Measurements from ENCODE around the gene VANGL2.

The VANGL2 gene

DNA sequence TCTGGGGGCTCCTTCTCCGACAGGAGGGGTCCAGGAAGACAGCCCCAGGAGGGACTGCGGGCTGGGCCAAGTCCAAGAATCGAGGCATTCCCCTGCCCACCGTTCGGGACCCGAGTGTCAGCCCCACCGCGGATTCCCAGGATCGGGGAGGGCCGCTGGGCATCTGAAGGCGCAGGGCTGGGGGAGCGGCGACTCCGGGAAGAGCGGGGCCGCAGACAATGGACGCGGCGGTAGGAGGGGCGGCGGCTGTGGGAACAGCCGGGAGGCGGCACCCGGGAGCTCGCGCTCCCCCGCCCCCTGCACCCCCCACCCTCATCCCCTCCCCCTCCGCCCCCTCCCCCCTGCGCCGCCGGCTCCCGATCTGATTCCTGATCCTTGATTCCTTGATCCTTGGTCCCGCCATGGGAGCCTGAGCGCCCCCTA is at the start of gene VANGL2:
VANGL2 (plus strand) TSS at position 342 of the 423 bp plus-strand sequence. CDS start 15,274 bp downstream, outside the sequence.
- peak; percentile 34 for DNase-seq

DNA sequence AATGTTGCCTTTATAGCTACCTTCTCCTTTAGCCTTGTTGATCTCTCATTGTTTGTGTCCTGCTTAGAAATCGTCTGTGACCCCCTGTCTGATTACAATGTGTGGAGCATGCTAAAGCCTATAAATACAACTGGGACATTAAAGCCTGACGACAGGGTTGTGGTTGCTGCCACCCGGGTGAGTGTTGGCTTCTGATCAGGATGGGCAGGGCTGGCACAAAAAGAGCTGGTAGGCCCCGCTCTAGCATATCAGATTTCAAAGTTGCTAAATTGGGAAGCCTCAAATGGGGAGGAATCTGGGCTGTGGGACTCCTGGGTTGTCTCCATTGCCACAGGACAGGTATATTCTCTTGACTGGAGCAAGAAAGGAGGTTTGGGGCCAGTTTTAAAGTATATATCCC is 48.7 kb upstream of the VANGL2 start:
- no peak for DNase-seq

DNA sequence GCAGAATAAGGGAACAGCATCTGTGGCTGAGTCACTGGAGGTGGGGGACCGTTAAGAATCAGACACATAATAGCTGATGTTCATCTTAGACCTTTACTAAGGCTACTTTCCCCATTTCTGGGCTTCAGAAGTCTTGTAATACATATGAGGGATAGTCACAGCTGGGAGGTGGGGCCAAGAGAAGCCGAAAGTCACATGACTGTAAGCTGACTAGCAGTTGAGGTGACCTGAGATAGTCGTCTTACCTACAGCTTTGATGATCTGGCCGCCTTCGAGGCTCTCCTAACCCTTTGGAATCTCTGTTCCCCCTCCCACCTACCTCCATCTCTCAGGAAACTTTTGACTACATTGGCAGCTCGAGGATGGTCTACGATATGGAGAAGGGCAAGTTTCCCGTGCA is 47.8 kb upstream of the VANGL2 start:
- no peak for DNase-seq

DNA sequence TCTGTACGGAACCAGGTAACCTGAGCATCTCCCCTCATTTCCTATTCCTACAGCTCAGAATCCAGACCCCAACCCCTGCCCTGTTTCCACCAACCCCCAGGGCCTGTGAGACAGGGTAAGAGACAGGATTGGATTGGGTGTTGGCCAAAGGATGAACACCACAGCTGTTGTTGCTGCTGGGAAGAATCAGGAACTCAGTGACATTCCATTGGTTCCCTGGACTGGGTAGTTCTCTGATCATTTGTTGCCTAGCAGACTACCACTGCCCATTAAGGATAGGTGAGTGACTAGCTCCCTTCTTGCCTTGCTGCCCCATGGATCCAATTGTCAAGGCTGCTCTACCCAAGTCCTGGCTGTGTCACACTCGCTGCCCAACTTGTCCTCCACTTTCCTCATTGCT is 47.1 kb upstream of the VANGL2 start:
- no peak for DNase-seq

DNA sequence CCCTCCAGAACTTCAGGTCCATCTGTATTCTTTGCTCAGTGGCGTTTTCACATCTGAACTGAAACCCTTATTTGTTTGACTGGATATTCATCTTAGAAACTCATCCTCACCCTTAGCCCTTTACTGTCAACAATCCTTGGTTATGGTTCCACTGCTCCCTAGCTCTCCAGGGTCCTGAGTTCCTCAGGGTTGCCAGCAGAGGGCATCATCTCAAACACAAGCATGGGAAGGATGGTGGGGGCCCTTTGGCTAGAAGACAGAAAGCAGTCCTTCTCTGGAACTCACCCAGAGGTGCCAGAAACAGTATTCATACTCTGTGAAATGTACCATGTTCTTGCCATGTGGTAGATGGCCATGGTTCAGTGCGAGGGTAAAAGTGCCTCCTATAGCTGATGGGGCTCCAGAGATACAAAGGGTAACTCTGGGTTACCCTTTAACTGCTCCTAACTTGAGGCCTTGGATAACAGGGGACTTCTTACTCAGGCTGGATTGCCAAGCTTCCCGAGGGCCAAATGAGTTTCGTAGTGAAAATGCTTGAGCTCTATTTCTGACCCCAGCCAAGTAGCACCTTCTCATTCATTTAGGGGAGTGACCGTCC is 45.9 kb upstream of the VANGL2 start:
- DNase-seq: no peak

DNA sequence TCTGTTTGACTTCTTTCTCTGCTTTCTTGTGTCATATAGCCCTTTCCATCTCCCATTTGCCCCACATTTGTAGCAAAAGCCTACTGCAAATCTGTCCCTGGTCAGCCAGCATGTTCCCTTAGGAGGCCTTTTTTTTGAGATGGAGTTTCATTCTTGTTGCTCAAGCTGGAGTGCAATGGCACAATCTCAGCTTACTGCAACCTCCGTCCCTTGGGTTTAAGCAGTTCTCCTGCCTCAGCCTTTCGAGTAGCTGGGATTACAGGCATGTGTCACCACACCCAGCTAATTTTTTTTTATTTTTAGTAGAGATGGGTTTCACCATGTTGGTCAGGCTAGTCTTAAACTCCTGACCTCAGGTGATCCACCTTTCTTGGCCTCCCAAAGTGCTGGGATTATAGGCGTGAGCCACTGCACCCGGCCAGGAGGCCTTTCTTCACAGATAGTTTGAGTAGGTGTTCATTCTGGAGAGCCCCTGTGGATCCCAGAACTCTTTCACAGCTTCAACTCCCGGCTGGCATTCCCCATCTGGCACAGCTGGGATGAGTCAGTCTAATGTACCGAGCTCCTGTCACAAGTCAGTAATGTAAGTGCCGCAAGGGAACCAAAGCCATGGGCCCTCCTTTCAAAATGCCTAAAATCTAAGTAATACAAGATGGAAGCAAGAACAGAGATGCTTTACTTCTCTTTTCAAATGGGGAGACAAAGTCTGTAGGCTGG is 42.9 kb upstream of the VANGL2 start:
- DNase-seq: no peak

DNA sequence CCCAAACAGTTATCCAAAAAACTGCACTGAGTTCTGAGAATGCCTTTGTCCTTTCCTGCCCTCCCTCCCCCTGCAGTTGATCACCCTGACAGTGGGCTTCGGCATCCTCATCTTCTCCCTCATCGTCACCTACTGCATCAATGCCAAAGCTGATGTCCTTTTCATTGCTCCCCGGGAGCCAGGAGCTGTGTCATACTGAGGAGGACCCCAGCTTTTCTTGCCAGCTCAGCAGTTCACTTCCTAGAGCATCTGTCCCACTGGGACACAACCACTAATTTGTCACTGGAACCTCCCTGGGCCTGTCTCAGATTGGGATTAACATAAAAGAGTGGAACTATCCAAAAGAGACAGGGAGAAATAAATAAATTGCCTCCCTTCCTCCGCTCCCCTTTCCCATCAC is 42.3 kb upstream of the VANGL2 start:
- no peak for DNase-seq

DNA sequence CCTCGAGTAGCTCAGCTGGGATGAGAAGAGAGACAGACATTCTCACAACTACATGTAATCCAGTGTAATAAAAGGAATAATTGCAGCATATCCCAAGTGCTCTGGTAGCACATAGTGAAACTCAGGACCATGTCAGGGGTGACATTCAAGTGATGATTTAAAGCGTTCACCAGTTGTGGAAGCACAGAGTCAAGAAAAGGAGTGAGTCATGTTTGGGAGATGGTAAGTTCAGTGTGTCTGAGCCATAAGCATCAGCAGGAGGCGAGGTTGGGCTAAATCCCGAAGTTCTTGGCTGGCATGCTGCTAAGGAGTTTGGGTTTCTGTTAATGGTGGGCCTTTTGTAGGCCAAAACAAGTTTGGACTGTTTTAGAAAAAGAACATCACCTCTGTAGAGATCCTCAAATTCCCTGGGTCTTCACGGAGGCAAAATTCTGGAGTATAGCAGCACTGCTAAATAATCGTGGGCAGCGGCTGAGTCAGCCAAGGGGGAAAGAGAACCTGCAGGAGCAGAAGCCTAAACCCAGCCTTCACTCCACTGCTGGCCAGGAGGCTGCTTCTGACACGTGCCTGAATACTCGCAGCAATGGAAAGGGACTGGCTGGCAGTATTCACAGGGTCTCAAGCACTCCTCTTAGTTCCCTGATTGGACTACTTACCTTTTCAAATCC is 40.7 kb upstream of the VANGL2 start:
- DNase-seq: no peak

DNA sequence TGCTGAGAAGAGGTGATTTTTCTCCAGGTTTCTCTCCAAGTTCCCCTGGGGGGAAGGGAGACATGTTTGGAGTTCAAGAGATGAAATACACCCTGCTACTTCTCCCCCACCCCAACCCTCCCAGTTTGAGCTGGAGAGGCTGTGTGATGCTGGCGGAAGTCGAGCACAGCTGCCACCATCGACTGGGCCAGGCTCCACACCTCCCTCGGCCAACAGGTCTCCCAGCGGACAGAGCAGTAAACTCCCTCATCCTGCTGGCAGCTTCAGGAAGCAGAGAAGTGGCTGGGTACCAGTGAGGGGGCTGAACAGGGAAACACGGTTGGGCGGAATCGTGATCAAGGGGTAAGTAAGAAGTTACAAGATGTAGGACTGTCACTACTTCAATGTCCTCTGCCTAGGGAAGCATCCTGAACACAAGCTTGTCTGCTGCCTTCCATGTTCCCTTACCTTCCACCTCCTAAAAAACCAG is 40.1 kb upstream of the VANGL2 start:
- DNase-seq: no peak

DNA sequence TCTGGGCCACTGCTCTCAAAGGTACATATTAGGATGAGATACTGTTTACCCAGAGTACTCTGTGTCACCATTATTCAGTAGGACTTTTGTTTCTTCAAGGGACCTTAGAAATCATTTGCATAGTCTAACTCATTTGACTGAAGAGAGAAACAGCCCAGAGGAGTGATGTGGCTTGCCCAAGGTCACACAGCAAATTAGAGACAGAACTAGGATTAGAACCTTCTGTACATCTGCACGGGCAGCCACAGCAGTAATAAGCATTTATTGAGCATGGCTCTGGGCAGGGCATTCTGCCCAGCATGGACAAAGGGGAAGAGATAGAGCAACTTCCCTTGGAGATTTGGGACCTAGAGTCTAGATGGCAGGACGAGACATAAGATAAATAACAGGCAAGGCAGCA is 39.2 kb upstream of the VANGL2 start:
- no peak for DNase-seq

DNA sequence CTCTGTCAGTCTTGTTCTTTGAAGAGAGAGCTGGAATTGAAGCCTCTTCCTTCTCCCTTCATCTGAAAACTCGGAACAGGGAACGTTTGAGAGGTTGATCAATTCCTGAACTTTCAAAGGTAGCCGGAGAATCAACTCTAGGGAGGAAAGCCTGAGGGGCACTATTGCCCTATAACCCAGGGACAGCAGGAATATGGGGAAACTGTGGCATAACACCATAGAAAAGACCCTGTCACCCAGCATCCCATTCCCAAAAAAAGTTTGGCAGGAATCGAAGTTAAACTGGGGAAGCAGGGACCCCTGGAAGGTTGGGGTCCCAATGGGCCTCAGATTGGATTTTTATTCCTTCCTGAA is 38.6 kb upstream of the VANGL2 start:
- DNase-seq: no peak

DNA sequence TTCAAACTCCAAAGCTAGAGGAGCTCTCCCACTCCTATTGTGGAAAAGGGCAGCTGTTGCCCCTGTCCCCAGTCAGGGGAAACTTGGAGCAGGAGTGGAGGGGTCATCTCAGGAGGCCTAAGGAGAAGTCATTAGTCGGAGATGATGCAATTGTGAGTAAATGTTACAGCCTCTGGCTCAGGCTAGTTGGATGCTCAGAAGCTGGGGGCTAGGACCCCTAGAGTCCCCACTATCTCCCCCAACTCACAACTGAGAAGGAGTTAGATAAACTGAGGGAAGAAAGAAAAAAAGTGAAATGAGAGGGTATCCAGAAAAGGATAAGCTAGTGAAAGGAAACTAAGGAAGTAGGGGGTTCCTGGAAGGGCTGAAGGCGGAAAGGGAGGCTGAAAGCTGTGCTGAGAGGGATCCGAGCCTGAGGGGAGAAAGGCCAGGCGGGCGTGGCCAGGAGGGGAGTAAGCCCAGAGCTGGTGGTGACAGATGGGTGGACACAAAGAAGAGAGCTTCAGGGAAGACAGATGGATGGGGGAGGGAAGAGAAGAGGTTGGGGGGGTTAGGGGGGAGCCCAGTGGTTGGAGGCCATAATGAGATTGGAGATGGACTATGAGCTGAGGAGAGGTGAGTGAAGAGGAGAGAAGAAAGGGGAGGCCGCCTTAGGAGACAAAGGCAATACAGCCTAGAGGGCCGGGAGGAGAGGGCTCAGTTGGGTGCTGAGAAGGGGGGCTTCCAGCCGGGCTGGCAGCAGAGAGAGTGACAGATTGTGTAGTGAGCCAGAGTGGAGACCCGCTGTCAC is 38.0 kb upstream of the VANGL2 start:
- no peak for DNase-seq

DNA sequence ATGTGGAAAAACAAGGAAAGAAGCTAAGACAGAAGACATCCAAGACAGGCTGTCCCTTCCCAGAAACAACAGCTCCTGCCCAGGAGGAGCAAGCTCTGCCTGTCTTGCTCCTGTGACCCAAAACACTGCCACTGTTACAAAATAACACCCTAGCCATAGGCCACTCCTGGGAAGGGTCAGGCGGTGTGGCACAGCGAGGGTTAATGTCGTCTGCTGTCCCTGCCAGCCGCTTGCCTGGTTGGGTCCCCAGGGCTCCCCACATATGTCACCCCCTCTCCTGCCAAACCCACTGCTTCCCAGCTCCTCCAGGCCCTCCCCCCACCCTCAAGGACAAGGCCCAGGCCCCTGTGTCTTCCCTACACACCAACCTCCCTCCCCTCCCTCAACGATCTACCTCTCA is 37.4 kb upstream of the VANGL2 start:
- no peak for DNase-seq

DNA sequence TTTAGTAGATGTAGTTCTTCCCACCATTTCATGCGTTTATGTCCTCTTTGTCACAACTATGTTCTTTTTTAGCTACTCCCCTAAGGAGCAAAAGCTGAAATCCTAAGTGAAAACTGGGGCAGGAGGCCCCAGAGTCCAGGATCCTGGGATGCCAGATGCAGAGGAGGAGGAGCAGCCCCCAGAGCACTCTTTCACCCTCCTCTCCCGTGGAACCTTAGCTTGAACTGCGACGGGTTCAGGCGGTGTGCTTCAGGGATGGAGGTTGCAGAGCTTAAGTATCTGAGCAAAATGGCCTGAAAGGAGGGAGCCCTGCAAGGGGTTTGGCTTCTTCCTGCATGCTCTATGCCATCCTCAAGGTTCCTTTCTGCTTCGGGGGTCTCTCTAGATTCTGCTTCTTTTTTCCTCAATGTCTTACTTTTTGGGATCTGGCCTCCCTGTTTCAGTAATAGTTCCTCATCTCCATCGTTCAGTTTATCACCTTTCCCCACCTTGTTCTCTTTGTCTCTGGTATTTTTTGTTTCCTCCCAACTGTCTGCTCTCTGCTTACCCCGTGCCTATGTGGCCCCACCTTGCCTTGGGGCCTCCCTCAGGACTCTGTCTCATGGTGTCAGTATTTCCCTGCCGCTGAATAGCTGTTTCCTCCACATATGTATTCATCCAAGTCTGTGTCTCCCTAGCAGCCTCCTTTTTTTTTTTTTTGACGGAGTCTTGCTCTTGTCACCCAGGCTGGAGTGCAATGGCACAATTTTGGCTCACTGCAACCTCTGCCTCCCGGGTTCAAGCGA is 36.2 kb upstream of the VANGL2 start:
- DNase-seq: no peak

DNA sequence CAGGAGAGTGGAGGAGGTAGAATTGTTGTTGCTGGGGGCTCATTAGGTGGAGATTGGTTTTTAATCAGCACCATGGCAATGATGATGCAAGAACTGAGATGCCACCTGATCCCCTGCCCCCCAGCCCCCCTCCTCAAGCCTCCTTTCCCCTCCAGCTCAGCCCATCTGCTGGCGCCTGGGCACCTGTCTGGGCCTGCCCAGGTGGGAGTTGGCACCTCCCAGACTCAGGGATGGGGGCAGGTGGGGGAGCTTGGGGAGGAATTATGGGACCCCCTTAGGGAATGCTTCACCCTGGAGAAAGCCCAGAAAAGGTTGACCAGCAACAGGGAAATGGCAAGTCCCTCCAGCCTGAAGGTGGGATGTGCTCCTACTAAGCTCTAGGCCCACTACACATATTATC is 35.0 kb upstream of the VANGL2 start:
- DNase-seq: no peak

DNA sequence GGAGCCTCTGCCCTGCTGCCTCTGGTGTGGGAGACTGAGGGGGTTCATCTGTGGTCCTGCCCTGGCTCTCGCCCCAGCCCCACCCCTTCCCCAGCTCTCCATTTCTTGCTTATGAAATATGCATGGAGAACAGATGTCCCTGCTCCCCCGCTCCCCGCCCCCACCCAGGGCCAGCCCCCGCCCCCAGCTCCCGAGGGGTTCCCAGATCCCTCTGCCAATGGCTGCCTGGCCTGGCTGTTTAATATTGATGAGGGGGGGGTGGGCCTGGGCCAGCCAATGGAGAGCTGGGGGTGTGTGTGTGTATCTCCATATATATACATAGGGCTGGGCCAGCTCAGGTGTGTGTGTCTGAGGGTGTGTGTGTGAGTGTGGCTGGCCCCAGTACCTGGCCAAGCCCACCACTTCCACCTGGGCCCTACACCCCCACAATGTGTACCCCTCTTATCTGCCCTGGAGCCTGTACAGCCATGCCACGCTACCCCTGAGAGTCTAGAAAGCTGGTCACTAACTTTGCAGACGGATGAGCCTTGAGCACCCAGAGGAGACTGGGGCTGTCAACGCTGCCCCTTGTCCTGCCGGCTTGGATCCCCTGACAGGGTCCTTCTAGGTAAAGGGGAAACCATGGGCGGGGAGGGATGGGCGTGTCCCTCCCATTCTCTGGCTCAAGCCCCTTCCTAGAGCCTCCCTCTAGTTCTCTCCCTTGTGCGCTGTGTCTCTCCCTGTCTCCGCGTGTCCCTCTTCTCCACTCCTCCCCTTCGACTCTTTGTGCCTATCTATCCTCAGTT is 33.4 kb upstream of the VANGL2 start, which contains the start of gene NHLH1:
NHLH1 (plus strand) TSS at position 341 of the 785 bp plus-strand sequence. CDS start 3,661 bp downstream, outside the sequence.
- no peak for DNase-seq

DNA sequence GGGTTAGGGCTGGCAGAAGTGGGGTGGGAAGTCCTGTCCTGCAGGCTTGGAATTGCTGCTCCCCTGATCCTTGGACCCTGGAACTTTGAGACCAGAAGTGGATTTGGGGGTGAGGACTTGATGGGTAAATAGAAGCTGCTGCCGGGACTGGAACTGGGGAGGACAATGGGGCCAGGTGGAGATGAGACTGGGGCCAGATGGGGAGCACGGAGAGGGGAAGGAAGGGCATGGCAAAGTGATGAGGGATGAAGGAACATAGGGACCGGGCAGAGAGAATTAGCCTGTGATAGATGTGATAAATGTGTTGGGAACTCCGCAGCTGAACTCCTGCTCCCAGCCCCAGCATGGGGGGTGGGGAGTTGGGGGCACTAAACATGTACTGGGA is 32.9 kb upstream of the VANGL2 start:
- no peak for DNase-seq

DNA sequence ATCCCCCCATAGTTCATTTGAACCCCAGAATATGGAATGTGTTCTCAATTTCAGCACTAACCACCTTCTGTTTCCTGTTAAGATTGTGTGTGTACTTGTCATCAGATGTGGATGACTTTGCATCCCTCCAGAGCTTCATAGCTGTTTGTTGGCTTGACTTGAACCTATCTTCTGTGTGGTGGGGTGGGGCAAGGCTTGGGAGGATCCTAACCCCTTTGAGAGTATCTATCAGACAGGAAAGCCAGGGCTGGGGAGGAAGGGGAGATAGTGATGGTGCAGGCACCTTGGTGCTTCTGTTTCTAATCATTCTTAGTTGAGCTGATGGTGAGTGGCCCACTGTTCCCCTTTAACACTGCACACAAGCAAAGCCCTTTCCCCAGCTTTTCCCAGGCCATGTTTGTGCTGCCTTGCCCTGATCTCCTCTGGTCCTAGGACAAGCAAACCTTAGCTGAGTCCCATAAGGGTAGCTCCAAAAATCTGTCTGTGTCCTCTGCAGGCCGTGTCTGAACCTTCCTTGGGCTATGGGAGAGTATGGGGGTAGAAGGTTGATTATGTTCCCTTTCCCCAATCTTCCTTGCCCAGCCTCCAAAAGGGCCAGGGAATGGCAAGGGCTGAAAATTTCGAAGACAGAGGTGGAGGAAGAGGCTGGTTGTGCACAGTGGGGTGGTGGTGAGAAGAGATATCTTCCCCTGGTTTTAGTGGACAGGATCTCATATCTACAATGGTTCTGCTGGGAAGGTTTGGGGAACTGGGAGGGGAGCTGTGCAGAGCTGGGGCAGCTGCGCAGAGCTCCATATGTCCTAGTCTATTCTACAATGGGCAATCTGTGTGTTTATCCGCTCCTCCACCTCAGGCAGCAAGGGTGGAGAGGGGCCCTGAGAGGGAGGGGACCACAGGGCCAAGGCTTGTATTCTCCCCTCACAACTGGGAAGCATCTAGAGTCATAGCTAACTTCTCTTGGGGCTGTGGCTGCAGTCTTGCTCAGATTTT is 32.1 kb upstream of the VANGL2 start:
- no peak for DNase-seq

DNA sequence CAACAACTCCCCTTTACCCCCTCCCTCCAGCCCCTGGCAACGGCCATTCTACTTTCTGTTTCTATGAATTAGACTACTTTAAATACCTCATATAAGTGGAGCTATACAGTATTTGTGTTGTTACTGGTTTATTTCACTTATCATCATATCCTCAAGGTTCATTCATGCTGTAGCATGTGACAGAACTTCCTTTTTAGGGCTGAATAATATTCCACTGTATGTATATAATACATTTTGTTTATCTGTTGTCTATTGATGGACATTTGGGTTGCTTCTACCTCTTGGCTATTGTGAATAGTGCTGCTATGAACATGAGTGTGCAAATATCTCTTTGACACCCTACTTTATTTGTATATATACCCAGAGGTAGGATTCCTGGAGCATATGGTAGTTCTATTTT is 31.3 kb upstream of the VANGL2 start:
- DNase-seq: no peak

DNA sequence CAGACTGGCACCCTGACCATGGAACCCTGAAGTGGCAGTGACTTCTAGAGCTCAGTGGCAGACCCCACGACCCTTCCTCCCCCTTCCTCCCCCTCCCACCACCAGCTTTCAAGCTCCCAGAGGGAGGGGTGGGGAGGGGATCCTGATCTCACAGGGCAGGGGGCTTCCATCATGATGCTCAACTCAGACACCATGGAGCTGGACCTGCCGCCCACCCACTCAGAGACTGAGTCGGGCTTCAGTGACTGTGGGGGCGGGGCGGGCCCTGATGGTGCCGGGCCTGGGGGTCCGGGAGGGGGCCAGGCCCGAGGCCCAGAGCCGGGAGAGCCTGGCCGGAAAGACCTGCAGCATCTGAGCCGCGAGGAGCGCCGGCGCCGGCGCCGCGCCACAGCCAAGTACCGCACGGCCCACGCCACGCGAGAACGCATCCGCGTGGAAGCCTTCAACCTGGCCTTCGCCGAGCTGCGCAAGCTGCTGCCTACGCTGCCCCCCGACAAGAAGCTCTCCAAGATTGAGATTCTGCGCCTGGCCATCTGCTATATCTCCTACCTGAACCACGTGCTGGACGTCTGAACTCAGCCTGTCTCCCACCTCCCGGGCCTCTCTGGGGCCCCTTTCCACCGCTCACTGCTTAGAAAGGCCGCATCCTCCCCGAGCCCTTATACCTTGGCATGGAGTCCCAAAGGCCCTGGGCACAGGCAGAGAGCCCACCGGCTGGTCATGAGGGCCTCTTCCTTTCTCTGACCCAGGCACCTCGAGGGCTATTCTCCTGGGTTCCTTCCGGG is 29.6 kb upstream of the VANGL2 start:
- DNase-seq: no peak

Data from stimulated activated CD4-positive, alpha-beta T cell treated with anti-CD3 and anti-CD28 coated beads, Interleukin-1b, Interleukin-23, amount 100 ng/mL, for 48 hours (primary cell).